ENCODE measurements around the gene CTSG.

The CTSG gene, protein sequence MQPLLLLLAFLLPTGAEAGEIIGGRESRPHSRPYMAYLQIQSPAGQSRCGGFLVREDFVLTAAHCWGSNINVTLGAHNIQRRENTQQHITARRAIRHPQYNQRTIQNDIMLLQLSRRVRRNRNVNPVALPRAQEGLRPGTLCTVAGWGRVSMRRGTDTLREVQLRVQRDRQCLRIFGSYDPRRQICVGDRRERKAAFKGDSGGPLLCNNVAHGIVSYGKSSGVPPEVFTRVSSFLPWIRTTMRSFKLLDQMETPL

DNA sequence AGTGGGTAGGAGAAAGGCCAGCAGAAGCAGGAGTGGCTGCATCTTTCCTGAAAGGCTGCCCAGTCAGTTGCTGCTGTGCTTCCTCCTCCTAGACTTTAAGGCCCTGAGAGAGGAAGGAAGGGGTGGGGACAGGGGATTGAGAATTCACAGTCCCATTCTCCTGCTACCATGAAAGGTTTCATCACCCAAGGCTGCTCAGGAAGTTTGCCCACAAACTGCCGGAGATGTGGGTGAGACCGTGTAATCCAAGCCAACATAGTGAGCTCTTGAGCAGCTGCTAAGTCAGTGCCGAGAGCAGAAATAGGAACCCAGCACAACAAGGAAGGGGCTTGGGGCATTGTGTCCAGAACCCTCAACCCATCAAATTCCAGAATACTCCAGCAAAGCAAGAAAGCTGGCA, at the start of gene CTSG:
CTSG (minus strand) TSS at position 69 of the 400 bp plus-strand sequence; CDS start at position 42, 27 bp downstream.
- TF ChIP-seq, protein P1, sequence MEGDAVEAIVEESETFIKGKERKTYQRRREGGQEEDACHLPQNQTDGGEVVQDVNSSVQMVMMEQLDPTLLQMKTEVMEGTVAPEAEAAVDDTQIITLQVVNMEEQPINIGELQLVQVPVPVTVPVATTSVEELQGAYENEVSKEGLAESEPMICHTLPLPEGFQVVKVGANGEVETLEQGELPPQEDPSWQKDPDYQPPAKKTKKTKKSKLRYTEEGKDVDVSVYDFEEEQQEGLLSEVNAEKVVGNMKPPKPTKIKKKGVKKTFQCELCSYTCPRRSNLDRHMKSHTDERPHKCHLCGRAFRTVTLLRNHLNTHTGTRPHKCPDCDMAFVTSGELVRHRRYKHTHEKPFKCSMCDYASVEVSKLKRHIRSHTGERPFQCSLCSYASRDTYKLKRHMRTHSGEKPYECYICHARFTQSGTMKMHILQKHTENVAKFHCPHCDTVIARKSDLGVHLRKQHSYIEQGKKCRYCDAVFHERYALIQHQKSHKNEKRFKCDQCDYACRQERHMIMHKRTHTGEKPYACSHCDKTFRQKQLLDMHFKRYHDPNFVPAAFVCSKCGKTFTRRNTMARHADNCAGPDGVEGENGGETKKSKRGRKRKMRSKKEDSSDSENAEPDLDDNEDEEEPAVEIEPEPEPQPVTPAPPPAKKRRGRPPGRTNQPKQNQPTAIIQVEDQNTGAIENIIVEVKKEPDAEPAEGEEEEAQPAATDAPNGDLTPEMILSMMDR (IDR thresholded peaks at IDR 0.05), result no peak
- H3K4me1 ChIP-seq (ENCODE audit: control insufficient read depth in 1 of 2, insufficient read depth in 1 of 2, low read depth in 1 of 2, low read length in 1 of 2), result peaks cover 40 to 57% of the 10 kb centered on the region in 2 experiments
- H3K27ac ChIP-seq, result peak within 1 kb of the TSS; percentile 4
- no peak within 1 kb of the TSS for H3K4me3 ChIP-seq (ENCODE audit: low read depth in 1 of 2, low read length in 1 of 2)
- no peaks in the 10 kb centered on the region for H3K27me3 ChIP-seq
- no peaks in the 10 kb centered on the region for H3K9me3 ChIP-seq
- no peaks in the 10 kb centered on the region for H3K36me3 ChIP-seq

DNA sequence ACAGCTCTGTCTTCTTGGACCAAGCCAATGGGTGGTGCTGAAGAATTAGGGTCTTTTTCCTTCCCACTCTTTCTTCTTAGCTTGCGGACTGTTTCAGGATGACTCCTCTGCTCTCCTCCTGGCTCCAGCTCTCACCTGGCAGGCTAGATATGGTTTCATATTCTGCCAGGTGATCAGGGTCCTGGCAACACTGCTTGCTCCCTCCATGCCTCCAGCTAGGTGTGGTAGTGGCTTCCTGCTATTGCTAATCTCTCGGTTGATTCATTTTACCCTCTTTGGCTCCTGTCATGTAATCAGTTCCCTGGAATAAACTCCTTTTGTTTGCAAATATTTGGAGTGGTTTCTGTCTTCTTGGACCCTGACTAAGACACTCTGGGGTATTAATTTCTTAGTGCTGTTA, 37.7 kb upstream of the CTSG start:
- no peak overlapping the region for H3K4me3 ChIP-seq (ENCODE audit: low read depth in 1 of 2, low read length in 1 of 2)
- H3K27me3 ChIP-seq, result no peaks in the 10 kb centered on the region
- no peaks in the 10 kb centered on the region for H3K9me3 ChIP-seq
- TF ChIP-seq, protein P1 (IDR thresholded peaks at IDR 0.05), result no peak
- no peaks in the 10 kb centered on the region for H3K4me1 ChIP-seq (ENCODE audit: control insufficient read depth in 1 of 2, insufficient read depth in 1 of 2, low read depth in 1 of 2, low read length in 1 of 2)
- no peaks in the 10 kb centered on the region for H3K36me3 ChIP-seq
- no peak overlapping the region for H3K27ac ChIP-seq

DNA sequence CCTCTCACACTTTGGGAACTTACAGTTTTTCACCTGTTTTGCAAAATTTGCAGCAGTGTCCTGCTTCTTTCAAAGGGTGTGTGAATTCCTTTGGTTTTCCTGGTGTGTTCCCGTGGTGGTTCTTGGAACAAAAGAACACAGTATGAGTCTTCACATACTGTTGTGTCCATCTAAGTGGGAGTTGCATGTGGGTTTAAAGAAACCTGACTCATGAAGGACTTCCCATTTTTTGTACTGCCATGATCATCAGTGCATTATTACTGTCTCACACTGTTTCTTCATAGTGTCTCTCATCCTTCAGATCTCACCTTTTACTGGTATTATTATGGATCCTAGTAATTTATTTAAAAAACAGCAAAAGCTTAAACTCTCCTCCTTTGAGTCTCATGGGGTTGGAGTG, 37.2 kb upstream of the CTSG start:
- Histone ChIP-seq H3K4me1 (ENCODE audit: control insufficient read depth in 1 of 2, insufficient read depth in 1 of 2, low read depth in 1 of 2, low read length in 1 of 2) (no peaks in the 10 kb centered on the region), H3K4me3 (ENCODE audit: low read depth in 1 of 2, low read length in 1 of 2) (no peak overlapping the region), H3K9me3 (no peaks in the 10 kb centered on the region), H3K27me3 (no peaks in the 10 kb centered on the region), H3K27ac (no peak overlapping the region), H3K36me3 (no peaks in the 10 kb centered on the region)
- TF ChIP-seq, protein P1 (IDR thresholded peaks at IDR 0.05), result no peak

DNA sequence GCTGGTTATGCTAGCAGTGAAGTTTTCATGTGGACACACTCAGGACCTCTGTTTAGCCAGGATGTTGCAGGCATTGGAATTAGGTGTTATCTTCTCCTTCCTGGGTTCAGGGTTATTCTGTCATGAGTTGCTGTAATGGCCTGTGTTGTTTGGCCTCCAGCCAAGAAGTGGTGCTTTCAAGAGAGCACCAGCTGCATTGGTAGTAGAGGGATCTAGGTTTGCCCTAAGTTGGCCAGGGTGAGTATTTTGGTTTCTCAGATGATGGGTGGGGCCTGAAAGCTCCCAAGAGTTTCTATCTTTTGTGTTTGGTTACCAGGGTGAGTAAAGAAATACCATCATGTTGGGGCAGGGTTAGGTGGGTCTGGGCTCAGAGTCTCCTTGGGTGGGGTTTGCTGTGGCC, 36.1 kb upstream of the CTSG start:
- H3K36me3 ChIP-seq, result no peaks in the 10 kb centered on the region
- H3K4me3 ChIP-seq (ENCODE audit: low read depth in 1 of 2, low read length in 1 of 2), result no peak overlapping the region
- H3K9me3 ChIP-seq, result no peaks in the 10 kb centered on the region
- H3K27me3 ChIP-seq, result no peaks in the 10 kb centered on the region
- peaks cover 6 to 8% of the 10 kb centered on the region in 2 experiments for H3K4me1 ChIP-seq (ENCODE audit: control insufficient read depth in 1 of 2, insufficient read depth in 1 of 2, low read depth in 1 of 2, low read length in 1 of 2)
- TF ChIP-seq, protein P1 (IDR thresholded peaks at IDR 0.05), result no peak
- H3K27ac ChIP-seq, result no peak overlapping the region

DNA sequence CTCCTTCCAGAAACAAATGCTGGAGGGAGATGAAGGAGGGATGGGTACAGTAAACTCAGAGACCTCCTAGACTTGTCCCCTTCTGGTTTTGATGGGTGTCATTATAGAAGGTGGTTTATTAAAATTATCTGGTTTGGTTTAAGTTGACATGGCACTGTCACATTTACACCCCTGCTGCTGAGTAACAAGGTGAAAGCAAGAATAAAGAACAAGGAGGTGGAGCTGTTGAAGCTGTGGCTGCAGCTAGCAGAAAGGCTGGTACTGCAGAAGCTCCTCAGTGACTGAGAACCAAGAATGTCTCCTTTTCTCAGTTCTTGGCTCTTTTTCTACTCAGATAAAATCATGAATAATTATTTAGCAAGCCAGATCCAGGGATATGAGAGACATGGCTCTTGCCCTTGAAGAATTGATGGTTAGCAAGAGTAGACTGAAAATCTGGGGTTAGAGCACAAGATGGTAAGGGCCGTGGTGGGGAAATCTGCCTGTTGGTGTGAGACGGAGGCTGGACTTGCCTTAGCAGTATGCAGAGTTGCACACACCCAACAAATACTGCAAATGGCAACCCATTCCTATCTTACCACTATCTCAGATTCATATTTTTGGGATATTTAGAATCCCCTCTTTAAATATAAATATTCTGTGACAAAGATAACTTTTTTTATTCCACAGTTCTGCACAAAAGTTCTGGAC, 33.8 kb upstream of the CTSG start, which contains the start of gene GZMH:
GZMH (minus strand) TSS at position 31 of the 690 bp plus-strand sequence. CDS start 72 bp downstream, outside the sequence.
- Histone ChIP-seq H3K27ac (no peak within 1 kb of the TSS), H3K36me3 (no peaks in the 10 kb centered on the region), H3K4me3 (ENCODE audit: low read depth in 1 of 2, low read length in 1 of 2) (no peak within 1 kb of the TSS), H3K27me3 (no peaks in the 10 kb centered on the region), H3K9me3 (no peaks in the 10 kb centered on the region), H3K4me1 (ENCODE audit: control insufficient read depth in 1 of 2, insufficient read depth in 1 of 2, low read depth in 1 of 2, low read length in 1 of 2) (peaks cover 19% of the 10 kb centered on the region in 2 experiments)
- TF ChIP-seq, protein P1 (IDR thresholded peaks at IDR 0.05), result no peak
